ENCODE data around the gene DUSP1.

Gene DUSP1

GRCh38 chr5:172762214-172763119, 8.5 kb downstream of the DUSP1 start:
- DNase-seq (ENCODE audit: low read depth in 2 of 2), result no peak

GRCh38 chr5:172760959-172761358, 10.0 kb downstream of the DUSP1 start:
- DNase-seq (ENCODE audit: low read depth in 2 of 2), result no peak

GRCh38 chr5:172760136-172760535, 10.9 kb downstream of the DUSP1 start:
- DNase-seq (ENCODE audit: low read depth in 2 of 2), result no peak

- no peak for DNase-seq (ENCODE audit: low read depth in 2 of 2)
Observed at GRCh38 chr5:172758834-172759149, 12.2 kb downstream of the DUSP1 start.

GRCh38 chr5:172758077-172758833, 12.7 kb downstream of the DUSP1 start:
- no peak for DNase-seq (ENCODE audit: low read depth in 2 of 2)

GRCh38 chr5:172757394-172758010, 13.5 kb downstream of the DUSP1 start:
- DNase-seq (ENCODE audit: low read depth in 2 of 2), result no peak

GRCh38 chr5:172756764-172757393, 14.1 kb downstream of the DUSP1 start:
- no peak for DNase-seq (ENCODE audit: low read depth in 2 of 2)

- no peak for DNase-seq (ENCODE audit: low read depth in 2 of 2)
Observed at GRCh38 chr5:172754596-172755356, 16.2 kb downstream of the DUSP1 start.

- DNase-seq (ENCODE audit: low read depth in 2 of 2), result no peak
Observed at GRCh38 chr5:172753101-172753500, 17.9 kb downstream of the DUSP1 start.

- DNase-seq (ENCODE audit: low read depth in 2 of 2), result no peak
Observed at GRCh38 chr5:172751761-172752510, 19.1 kb downstream of the DUSP1 start.

- no peak for DNase-seq (ENCODE audit: low read depth in 2 of 2)
Observed at GRCh38 chr5:172749881-172750633, 20.9 kb downstream of the DUSP1 start.

- DNase-seq (ENCODE audit: low read depth in 2 of 2), result no peak
Observed at GRCh38 chr5:172749076-172749475, 21.9 kb downstream of the DUSP1 start.

GRCh38 chr5:172748341-172748843, 22.6 kb downstream of the DUSP1 start:
- DNase-seq (ENCODE audit: low read depth in 2 of 2), result no peak

GRCh38 chr5:172747471-172747870, 23.5 kb downstream of the DUSP1 start:
- no peak for DNase-seq (ENCODE audit: low read depth in 2 of 2)

GRCh38 chr5:172746725-172747124, 24.3 kb downstream of the DUSP1 start:
- no peak for DNase-seq (ENCODE audit: low read depth in 2 of 2)

- no peak for DNase-seq (ENCODE audit: low read depth in 2 of 2)
Observed at GRCh38 chr5:172745838-172746237, 25.2 kb downstream of the DUSP1 start.

GRCh38 chr5:172745406-172745805, 25.6 kb downstream of the DUSP1 start:
- no peak for DNase-seq (ENCODE audit: low read depth in 2 of 2)

- DNase-seq (ENCODE audit: low read depth in 2 of 2), result no peak
Observed at GRCh38 chr5:172744123-172745104, 26.6 kb downstream of the DUSP1 start.
